Kidney epithelial cell (primary cell): ENCODE measurements around the gene SRSF3. TPM values are rescaled to one million over a fixed set of nuclear protein-coding genes. Genes with fewer than 3 reads are reported as not detected.

ENCODE experiments used
- DNase-seq: peaks from one replicate; pipeline ENCODE4 v3.0.0-alpha.2; 2010; ENCODE audit warnings: low read depth
- H3K27me3 ChIP-seq: 2 replicates; pipeline ENCODE4 v1.6.0; 2011; ENCODE audit warnings: low read length; ENCODE audit not compliant: control insufficient read depth, insufficient read depth
- H3K36me3 ChIP-seq: 2 replicates; pipeline ENCODE4 v1.5.1; 2011; ENCODE audit warnings: low read length; ENCODE audit not compliant: control insufficient read depth, insufficient read depth
- H3K4me3 ChIP-seq: 2 replicates; pipeline ENCODE4 v1.5.1; 2011; ENCODE audit warnings: low read depth, mild to moderate bottlenecking, control low read depth, low read length
- CTCF ChIP-seq: IDR thresholded peaks from 2 replicates; pipeline ENCODE4 v1.5.1; 2011; ENCODE audit warnings: mild to moderate bottlenecking, moderate library complexity, low read length, control low read depth, inconsistent platforms; ENCODE audit not compliant: insufficient read depth, poor library complexity, severe bottlenecking
- total RNA-seq: library from RNA; depleted of rRNA; stranded (reverse); fragments of >200 nt; gene quantifications from 2 replicates; pipeline ENCODE4 v1.2.3, GENCODE V29; 2015

Gene SRSF3
- total RNA-seq, 1 donor from 2014 or later: 177 TPM

GRCh38 chr6:36622901-36623546 is 28.9 kb downstream of the SRSF3 start:
- H3K4me3 ChIP-seq: no peak overlapping the region
- no peak for DNase-seq
- H3K27me3 ChIP-seq: no peaks in the 10 kb centered on the region
- H3K36me3 ChIP-seq: no peaks in the 10 kb centered on the region
- no peak for TF ChIP-seq CTCF

GRCh38 chr6:36623547-36624459 is 29.6 kb downstream of the SRSF3 start:
- no peak for DNase-seq
- H3K4me3 ChIP-seq: no peak overlapping the region
- TF ChIP-seq CTCF: peak; percentile 92
- no peaks in the 10 kb centered on the region for H3K27me3 ChIP-seq
- H3K36me3 ChIP-seq: no peaks in the 10 kb centered on the region

GRCh38 chr6:36624461-36625157 is 30.4 kb downstream of the SRSF3 start:
- Histone ChIP-seq H3K27me3 (no peaks in the 10 kb centered on the region), H3K4me3 (no peak overlapping the region), H3K36me3 (no peaks in the 10 kb centered on the region)
- no peak for TF ChIP-seq CTCF
- DNase-seq: no peak

GRCh38 chr6:36625158-36625919 is 31.2 kb downstream of the SRSF3 start:
- peak; percentile 70 for DNase-seq
- TF ChIP-seq CTCF: no peak
- H3K27me3 ChIP-seq: no peaks in the 10 kb centered on the region

GRCh38 chr6:36626636-36627035 is 32.5 kb downstream of the SRSF3 start:
- Histone ChIP-seq H3K36me3 (no peaks in the 10 kb centered on the region), H3K4me3 (no peak overlapping the region), H3K27me3 (no peaks in the 10 kb centered on the region)
- no peak for TF ChIP-seq CTCF
- DNase-seq: no peak

More at GRCh38 chr6:36625158-36625919, 31.2 kb downstream of the SRSF3 start:
- H3K4me3 ChIP-seq: no peak overlapping the region
- H3K36me3 ChIP-seq: no peaks in the 10 kb centered on the region
